ENCODE measurements around the gene RAB35. TPM values are rescaled to one million over a fixed set of nuclear protein-coding genes. Genes with fewer than 3 reads are reported as not detected.

The RAB35 gene
- total RNA-seq, 1 experiment from 2014 or later, result 52.8 TPM

GRCh38 chr12:120089796-120090195 lies 26.8 kb downstream of the RAB35 start:
- no peaks in the 10 kb centered on the region for H3K9me3 ChIP-seq (ENCODE audit: low read length)
- POLR2A ChIA-PET (ENCODE audit: unreplicated experiment), result no interaction called here
- H4K20me1 ChIP-seq (ENCODE audit: low read length), result no peaks in the 10 kb centered on the region
- no peaks in the 10 kb centered on the region for H3K9me2 ChIP-seq (replicated peaks; ENCODE audit: low read length)
- H3K36me3 ChIP-seq (ENCODE audit: low read depth, low read length), result peaks cover 5% of the 10 kb centered on the region; the same call in 1 of the 2 replicates
- DNase-seq (no peak), ATAC-seq (no peak)
- H3F3A ChIP-seq (ENCODE audit: low read length, unreplicated experiment), result no peaks in the 10 kb centered on the region
- CTCF ChIA-PET, result interaction anchor here (0.5 kb wide), 1 partner anchor 101 kb away, joined by 3 read pairs; the partner anchor contains the start of gene BICDL1
- H3K4me2 ChIP-seq (ENCODE audit: low read length), result no peak overlapping the region
- no peak overlapping the region for H2AFZ ChIP-seq (ENCODE audit: low read length)
- no peak overlapping the region for H3K9ac ChIP-seq (ENCODE audit: low read length)
- H3K79me2 ChIP-seq (ENCODE audit: low read length), result no peaks in the 10 kb centered on the region
- H3K4me1 ChIP-seq (ENCODE audit: insufficient read depth, low read length), result peaks cover 16% of the 10 kb centered on the region
- intact Hi-C loops (cut with micrococcal nuclease), result loop anchor here (5.0 kb wide), 1 partner anchor 282 kb away; no protein-coding TSS in a partner anchor
- H3K27me3 ChIP-seq (ENCODE audit: low read length), result no peaks in the 10 kb centered on the region
- no peak for TF ChIP-seq EZH2 (IDR thresholded peaks at IDR 0.05; ENCODE audit: low read length, unreplicated experiment)
- no peak for TF ChIP-seq CTCF (conservative IDR thresholded peaks at IDR 0.05; ENCODE audit: low read depth, low read length)
- TF ChIP-seq EZH2phosphoT487 (IDR thresholded peaks at IDR 0.05; ENCODE audit: borderline replicate concordance, low read length), result no peak
- BruUV-seq (replicated peaks), result no TSS peak
- no peak overlapping the region for H3K27ac ChIP-seq (ENCODE audit: low read length)
- H3K4me3 ChIP-seq (ENCODE audit: low read length), result no peak overlapping the region

- H3K9me3 ChIP-seq (ENCODE audit: low read length), result no peaks in the 10 kb centered on the region
- no peaks in the 10 kb centered on the region for H3K27me3 ChIP-seq (ENCODE audit: low read length)
- TF ChIP-seq EZH2phosphoT487 (IDR thresholded peaks at IDR 0.05; ENCODE audit: borderline replicate concordance, low read length) (no peak), CTCF (conservative IDR thresholded peaks at IDR 0.05; ENCODE audit: low read depth, low read length) (no peak), EZH2 (IDR thresholded peaks at IDR 0.05; ENCODE audit: low read length, unreplicated experiment) (no peak)
- H3F3A ChIP-seq (ENCODE audit: low read length, unreplicated experiment), result no peaks in the 10 kb centered on the region
- no peak overlapping the region for H3K27ac ChIP-seq (ENCODE audit: low read length)
- no peak overlapping the region for H2AFZ ChIP-seq (ENCODE audit: low read length)
- intact Hi-C loops (cut with micrococcal nuclease), result loop anchor here (5.0 kb wide), 1 partner anchor 282 kb away; no protein-coding TSS in a partner anchor
- ATAC-seq (no peak), DNase-seq (no peak)
- no TSS peak for BruUV-seq (replicated peaks)
- CTCF ChIA-PET, result no interaction called here
- POLR2A ChIA-PET (ENCODE audit: unreplicated experiment), result no interaction called here
- H3K4me3 ChIP-seq (ENCODE audit: low read length), result no peak overlapping the region
- H3K79me2 ChIP-seq (ENCODE audit: low read length), result no peaks in the 10 kb centered on the region
- H3K4me2 ChIP-seq (ENCODE audit: low read length), result no peak overlapping the region
- H3K4me1 ChIP-seq (ENCODE audit: insufficient read depth, low read length), result peaks cover 16% of the 10 kb centered on the region
- no peak overlapping the region for H3K9ac ChIP-seq (ENCODE audit: low read length)
- H4K20me1 ChIP-seq (ENCODE audit: low read length), result no peaks in the 10 kb centered on the region
- no peaks in the 10 kb centered on the region for H3K9me2 ChIP-seq (replicated peaks; ENCODE audit: low read length)
- no peaks in the 10 kb centered on the region; the same call in 1 of the 2 replicates for H3K36me3 ChIP-seq (ENCODE audit: low read depth, low read length)
Measured at GRCh38 chr12:120089105-120089504, 27.4 kb downstream of the RAB35 start.
